DND-41 (cell line): ENCODE data around the gene CEMIP.

ENCODE experiments used
- ATAC-seq: fragments of 200-7000 bp; cut with Tn5 transposase; 3 replicates; pipeline ENCODE4 v1.9.1; 2021; ENCODE audit warnings: low read depth; ENCODE audit not compliant: insufficient read depth
- DNase-seq: peaks from one replicate; pipeline ENCODE4 v3.0.0-alpha.2; 2020
- H2AFZ ChIP-seq: 2 replicates; pipeline ENCODE4 v1.6.0; 2012; ENCODE audit warnings: low read depth, low read length
- H3K27ac ChIP-seq: 2 replicates; pipeline ENCODE4 v1.5.1; 2012; ENCODE audit warnings: low read length, inconsistent platforms
- H3K27me3 ChIP-seq: fragments of 200-600 bp; sonication (generic); 2 replicates; pipeline ENCODE4 v1.6.0; 2012; ENCODE audit warnings: low read length, mild to moderate bottlenecking, inconsistent platforms; ENCODE audit not compliant: insufficient read depth, poor library complexity
- H3K36me3 ChIP-seq: 2 replicates; pipeline ENCODE4 v1.5.1; 2012; ENCODE audit warnings: low read length, inconsistent platforms; ENCODE audit not compliant: insufficient read depth
- H3K4me1 ChIP-seq: 2 replicates; pipeline ENCODE4 v1.5.1; 2012; ENCODE audit warnings: mild to moderate bottlenecking, low read length; ENCODE audit not compliant: insufficient read depth
- H3K4me2 ChIP-seq: 2 replicates; pipeline ENCODE4 v1.6.0; 2012; ENCODE audit warnings: mild to moderate bottlenecking, moderate library complexity, low read length, inconsistent platforms; ENCODE audit not compliant: insufficient read depth
- H3K4me3 ChIP-seq, 2 experiments: fragments of 200-600 bp in 1 of 2; shearing (Covaris generic) in 1 of 2; 2 replicates each; pipeline ENCODE4 v1.5.1; 2012 to 2016; ENCODE audit warnings: inconsistent platforms in 2 of 2, low read length in 2 of 2, mild to moderate bottlenecking in 2 of 2, low read depth in 1 of 2, moderate library complexity in 1 of 2
- H3K79me2 ChIP-seq: 2 replicates; pipeline ENCODE4 v1.6.0; 2012; ENCODE audit warnings: low read length, inconsistent platforms; ENCODE audit not compliant: insufficient read depth
- H3K9ac ChIP-seq: 2 replicates; pipeline ENCODE4 v1.6.0; 2012; ENCODE audit warnings: low read depth, mild to moderate bottlenecking, inconsistent platforms, low read length, moderate library complexity
- H3K9me3 ChIP-seq: 2 replicates; pipeline ENCODE4 v1.5.1; 2012; ENCODE audit warnings: low read length, moderate library complexity, mild to moderate bottlenecking, inconsistent platforms; ENCODE audit not compliant: insufficient read depth, severe bottlenecking
- H4K20me1 ChIP-seq: 2 replicates; pipeline ENCODE4 v1.6.0; 2012; ENCODE audit warnings: low read length; ENCODE audit not compliant: insufficient read depth
- CTCF ChIP-seq: IDR thresholded peaks from 2 replicates; pipeline ENCODE4 v1.5.1; 2012; ENCODE audit warnings: borderline replicate concordance, low read length, moderate library complexity, mild to moderate bottlenecking; ENCODE audit not compliant: poor library complexity, severe bottlenecking; ENCODE audit errors: extremely low read depth
- EZH2 ChIP-seq: IDR thresholded peaks from 3 replicates; pipeline ENCODE4 v1.6.1; 2012; ENCODE audit warnings: borderline replicate concordance, low read depth, mild to moderate bottlenecking, moderate library complexity, low read length, inconsistent platforms; ENCODE audit not compliant: severe bottlenecking

Gene CEMIP

GRCh38 chr15:80841541-80841940, 62.4 kb downstream of the CEMIP start:
- TF ChIP-seq EZH2 (no peak), CTCF (no peak)
- Histone ChIP-seq H3K9ac (no peak overlapping the region), H4K20me1 (no peaks in the 10 kb centered on the region), H3K27ac (no peak overlapping the region), H2AFZ (no peak overlapping the region), H3K4me1 (no peaks in the 10 kb centered on the region), H3K9me3 (no peaks in the 10 kb centered on the region), H3K4me3 (no peak overlapping the region), H3K27me3 (no peaks in the 10 kb centered on the region), H3K79me2 (no peaks in the 10 kb centered on the region), H3K36me3 (no peaks in the 10 kb centered on the region), H3K4me2 (no peak overlapping the region)
- ATAC-seq, result no peak
- no peak for DNase-seq

- Histone ChIP-seq H3K36me3 (no peaks in the 10 kb centered on the region), H4K20me1 (no peaks in the 10 kb centered on the region), H3K4me2 (no peak overlapping the region), H3K4me1 (no peaks in the 10 kb centered on the region), H3K27me3 (no peaks in the 10 kb centered on the region), H3K9me3 (no peaks in the 10 kb centered on the region), H3K79me2 (no peaks in the 10 kb centered on the region), H2AFZ (no peak overlapping the region), H3K9ac (no peak overlapping the region), H3K4me3 (no peak overlapping the region), H3K27ac (no peak overlapping the region)
- no peak for ATAC-seq
- no peak for TF ChIP-seq EZH2
- no peak for TF ChIP-seq CTCF
- DNase-seq, result no peak
Observed at GRCh38 chr15:80844011-80844732, 65.0 kb downstream of the CEMIP start.

- Histone ChIP-seq H3K9ac (no peak overlapping the region), H3K79me2 (no peaks in the 10 kb centered on the region), H3K4me2 (no peak overlapping the region), H3K36me3 (no peaks in the 10 kb centered on the region), H4K20me1 (no peaks in the 10 kb centered on the region), H2AFZ (no peak overlapping the region), H3K27me3 (no peaks in the 10 kb centered on the region), H3K9me3 (no peaks in the 10 kb centered on the region), H3K4me3 (no peak overlapping the region), H3K4me1 (no peaks in the 10 kb centered on the region), H3K27ac (no peak overlapping the region)
- DNase-seq, result no peak
- no peak for ATAC-seq
- TF ChIP-seq CTCF, result no peak
- TF ChIP-seq EZH2, result no peak
Observed at GRCh38 chr15:80846031-80846815, 67.1 kb downstream of the CEMIP start.
